ENCODE results near the gene DCUN1D2.

Gene DCUN1D2

GRCh38 chr13:113407531-113408393 is 82.7 kb downstream of the DCUN1D2 start:
- no peak for DNase-seq (ENCODE audit: low read depth, low spot score)

DNA sequence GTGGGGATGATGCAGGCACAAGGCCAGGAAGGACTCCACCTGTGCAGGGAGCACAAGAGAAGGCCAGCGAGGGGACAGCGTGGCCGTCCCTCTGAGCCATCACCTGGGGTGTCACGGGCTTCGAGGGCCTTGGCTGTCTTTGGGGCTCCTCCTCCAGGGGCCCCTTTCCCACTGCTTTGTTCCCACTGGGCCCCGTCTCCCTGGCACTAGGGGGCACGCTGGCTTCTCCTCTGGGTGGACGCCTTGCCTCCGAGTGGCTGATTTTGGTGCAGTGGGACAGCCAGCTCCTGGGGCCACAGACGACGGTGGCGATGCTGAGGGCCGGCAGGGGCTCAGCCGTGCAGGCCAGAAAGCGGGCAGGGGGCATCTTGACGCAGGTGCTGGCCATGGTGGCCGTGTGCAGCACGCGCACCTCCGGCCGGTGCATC is 83.4 kb downstream of the DCUN1D2 start:
- no peak for DNase-seq (ENCODE audit: low read depth, low spot score)

DNA sequence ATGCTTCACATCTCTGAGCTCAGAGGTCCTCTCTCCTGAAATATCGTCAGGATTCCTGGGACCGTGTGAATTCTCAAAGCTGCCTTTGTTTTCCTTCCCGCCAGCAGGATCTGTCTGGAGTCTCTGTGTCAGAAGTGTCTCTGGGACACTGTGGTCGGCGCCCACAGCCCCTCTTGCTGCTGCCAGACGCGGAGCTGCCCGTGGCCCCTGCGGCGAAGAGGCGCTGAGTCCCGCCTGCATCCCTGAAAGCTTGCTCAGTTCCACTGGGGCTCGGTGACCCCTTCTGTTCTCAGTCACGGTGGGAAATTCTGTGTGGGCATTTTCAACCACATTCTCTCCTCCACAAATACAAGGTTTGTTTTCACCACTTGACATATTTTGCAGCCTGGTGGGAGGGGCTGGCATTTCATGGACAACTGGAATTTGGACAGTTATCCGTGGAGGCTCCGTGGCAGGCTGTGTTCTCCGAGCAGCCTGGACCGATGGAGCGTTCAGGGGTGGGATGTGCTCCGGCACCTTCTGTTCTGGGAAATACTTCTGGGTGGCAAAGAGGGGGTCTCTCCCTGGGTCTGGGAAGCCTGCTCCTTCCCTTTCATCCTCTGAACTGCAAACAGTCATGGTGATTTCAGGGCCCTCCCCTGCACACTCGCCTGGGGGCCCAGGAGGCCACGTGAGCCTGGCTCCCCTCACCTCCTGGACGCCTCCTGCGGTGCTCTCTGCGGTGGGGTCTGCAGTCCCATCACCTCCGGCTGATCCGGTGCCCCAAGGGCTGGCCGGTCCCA is 84.0 kb downstream of the DCUN1D2 start:
- DNase-seq (ENCODE audit: low read depth, low spot score), result no peak

Data from brain pericyte (primary cell).